HG03196 (cell line): ENCODE data around the gene ZNF516.

ENCODE experiments used
- ATAC-seq: cut with Tn5 transposase; IDR thresholded peaks from one replicate; pipeline ENCODE4 v1.9.1; 2021; ENCODE audit not compliant: unreplicated experiment

ZNF516 gene

DNA sequence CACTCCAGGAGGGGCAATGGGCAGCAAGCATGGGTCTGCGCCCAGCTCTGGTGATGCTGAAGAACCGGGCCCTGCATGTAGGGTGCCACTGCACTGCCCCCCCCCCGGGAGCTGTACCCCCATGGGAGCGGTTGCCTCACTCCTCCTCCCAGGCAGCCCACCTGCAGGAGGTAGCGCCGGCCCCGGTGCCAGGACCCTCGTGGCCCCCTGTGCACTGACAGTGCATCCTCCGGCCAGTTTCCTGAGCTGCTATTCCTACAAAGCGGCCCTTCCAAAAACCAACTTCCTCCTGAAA is 109.4 kb downstream of the ZNF516 start:
- no peak for ATAC-seq

GRCh38 chr18:76384861-76385680 is 110.0 kb downstream of the ZNF516 start:
- ATAC-seq: no peak

DNA sequence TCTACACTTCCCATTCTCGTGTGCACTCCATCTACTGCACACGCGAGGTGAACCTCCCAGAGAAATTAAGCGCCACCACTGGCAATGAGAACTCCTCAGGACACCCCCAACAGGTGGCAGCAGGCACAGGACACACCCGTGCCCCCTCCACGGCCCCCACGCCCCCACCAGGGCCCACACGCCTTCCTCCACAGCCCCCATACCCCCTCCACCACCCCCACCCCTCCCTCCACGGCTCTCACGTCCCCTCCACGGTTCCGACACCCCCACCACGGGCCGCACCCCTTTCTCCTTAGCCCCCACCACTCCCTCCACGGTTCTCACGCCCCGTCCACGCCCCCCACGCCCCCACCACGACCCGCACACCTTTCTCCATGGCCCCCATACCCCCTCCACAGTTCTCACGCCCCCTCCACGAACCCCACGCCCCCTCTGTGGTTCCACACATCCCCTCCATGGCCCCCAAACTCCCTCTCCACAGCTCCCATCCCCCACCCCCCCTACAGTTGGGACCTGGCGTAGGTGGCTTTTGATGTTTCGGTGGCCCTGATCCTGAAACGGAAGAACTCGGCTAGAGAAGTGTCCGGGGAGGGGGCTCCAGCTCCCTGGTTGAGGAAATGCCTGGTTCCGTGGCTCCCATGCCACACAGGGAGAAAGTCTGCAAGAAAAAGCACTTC is 110.8 kb downstream of the ZNF516 start:
- ATAC-seq: no peak

- ATAC-seq: no peak
Observed at GRCh38 chr18:76383636-76384035, 111.4 kb downstream of the ZNF516 start.

DNA sequence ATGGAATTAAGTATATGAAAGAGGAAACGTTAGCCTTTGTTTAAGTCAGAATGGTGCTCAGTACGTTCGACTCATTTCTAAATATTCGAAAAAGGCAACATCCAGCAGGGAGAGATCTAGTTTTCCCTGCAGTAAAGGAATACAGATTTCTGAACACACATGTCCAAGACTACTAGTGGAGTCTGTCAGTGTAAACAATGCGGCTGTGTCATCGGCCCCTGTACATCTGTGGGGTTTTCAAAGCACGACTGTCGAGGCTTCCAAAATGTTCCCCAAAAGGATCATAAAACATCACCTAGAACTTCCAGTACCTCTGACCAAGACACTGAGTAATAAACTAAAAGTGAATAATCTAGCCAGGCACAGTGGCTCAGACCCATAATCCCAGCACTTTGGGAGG is 112.8 kb downstream of the ZNF516 start:
- ATAC-seq: no peak

DNA sequence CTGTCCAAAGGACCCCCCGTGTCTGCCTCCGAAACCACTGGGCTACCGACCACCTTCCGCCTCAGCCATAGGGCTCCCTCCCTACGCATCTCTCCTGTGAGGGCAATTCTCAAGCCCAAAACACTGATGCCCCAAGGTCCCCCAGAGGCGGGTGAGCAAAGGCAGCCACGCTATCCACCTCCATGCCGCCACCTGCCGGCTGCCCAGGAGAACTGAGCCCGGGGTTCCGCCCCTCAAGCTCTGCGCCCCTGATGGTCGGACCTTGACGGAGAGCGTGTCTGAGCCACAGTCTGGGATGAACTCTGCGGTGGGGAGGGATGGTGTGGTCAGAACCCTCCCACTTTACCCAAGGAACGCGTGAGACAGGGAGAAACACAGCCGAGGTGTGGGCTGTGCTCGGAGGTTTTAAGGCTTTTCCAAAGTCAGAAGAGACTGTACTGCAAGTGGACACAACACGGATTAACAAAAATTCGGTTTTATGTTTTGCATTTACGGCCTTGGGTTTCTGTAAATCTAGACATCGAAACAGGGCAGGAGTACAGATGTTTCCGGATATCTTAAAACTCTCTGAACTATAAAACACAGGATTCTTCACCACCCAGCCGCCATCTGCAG is 114.1 kb downstream of the ZNF516 start:
- ATAC-seq: no peak

GRCh38 chr18:76380127-76380729 is 114.8 kb downstream of the ZNF516 start:
- no peak for ATAC-seq

DNA sequence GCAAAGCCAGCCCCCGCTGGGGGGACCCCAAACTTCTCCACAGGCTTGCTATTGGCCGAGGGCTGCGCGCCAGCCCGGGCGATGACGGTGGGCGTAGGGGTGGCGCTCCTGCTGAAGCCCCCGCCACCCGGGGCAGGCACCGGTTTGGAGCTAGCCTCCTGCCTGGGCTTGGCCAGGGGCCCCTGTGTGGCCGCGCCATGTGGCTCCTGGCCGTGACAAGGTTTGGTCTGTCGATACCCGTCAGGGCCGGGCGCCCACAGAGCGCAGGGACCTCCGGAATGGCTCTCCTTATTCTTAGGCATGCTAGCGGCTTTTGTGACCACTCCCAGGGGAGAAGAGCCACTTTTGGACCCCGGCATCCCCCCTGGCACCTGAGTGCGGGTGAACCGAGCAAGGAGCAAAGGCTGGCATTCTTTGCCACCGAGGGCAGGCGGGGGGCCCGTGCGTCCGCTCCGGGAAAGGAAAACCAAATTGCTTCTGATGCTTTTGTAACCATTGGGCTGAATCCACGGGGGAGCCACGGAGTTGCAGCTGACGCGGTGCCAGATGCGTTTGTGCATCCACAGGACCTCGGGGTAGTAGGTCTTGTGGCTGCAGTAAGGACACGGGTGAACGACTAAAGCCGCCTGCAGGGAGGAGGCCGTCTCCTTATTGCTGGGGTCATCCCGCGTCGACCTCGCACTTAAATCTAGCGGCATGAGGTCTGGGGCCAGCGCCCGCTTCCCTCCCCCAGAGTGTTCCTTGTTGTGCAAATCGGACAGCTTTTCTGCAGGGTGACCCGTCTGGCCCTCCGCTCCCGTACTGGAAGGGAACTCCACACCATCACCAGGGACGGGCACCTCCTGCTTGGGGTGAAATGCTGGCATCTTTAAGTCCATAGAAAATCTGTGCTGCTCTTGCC is 115.6 kb downstream of the ZNF516 start:
- no peak for ATAC-seq

DNA sequence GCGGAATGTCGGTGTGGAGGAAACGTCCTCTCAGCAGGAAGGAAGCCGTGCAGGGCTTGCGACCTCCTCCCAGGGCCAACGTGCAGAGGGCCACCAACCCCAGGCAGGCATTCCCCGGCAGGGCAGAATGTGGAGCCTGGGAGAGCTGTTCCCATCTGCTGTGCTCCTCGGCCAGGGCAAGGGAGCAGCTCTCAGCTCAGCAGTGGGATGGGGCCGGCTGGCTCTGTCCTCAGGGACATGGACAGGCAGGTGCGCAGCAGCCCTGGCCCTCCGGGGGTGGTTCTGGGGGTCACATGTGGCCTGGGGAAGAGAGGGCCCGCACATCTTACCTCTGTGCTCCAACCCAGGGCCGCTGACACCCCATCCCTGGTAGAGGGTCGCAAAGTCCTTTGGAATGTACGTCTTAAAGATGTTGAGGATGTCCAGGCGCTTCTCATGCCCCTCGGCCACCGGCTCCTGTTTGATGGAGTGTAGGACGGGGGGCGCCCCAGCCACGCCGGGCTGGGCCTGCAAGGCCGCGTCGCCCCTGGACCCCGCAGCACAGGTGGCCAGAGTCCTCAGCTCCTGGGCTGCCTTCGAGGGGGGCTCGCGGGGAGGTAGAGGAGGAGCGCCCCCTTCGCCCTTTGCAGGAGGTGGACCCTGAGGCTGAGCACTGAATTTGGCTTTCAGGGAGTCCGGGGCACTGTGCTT is 116.4 kb downstream of the ZNF516 start:
- ATAC-seq: no peak

- no peak for ATAC-seq
Observed at GRCh38 chr18:76377359-76377756, 117.7 kb downstream of the ZNF516 start.

GRCh38 chr18:76376668-76377358 is 118.2 kb downstream of the ZNF516 start:
- no peak for ATAC-seq

DNA sequence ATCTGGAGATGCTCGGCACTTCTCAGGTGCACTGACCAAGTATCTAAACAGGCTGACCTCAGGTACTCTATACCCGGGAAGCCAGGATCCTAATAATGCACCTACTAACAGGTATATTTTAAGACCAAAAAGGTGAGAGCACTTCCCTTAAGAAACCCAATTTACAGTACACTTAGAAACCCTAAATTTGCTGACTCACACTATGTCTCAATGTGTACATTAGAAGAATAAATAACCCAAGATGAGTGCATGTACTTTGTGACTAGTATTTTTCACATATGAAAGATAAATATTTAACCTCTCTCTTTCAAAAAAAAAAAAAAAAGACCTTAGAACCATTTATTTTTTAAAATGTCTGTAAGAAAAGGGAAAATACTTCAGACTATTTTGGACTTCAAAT is 118.8 kb downstream of the ZNF516 start:
- no peak for ATAC-seq

DNA sequence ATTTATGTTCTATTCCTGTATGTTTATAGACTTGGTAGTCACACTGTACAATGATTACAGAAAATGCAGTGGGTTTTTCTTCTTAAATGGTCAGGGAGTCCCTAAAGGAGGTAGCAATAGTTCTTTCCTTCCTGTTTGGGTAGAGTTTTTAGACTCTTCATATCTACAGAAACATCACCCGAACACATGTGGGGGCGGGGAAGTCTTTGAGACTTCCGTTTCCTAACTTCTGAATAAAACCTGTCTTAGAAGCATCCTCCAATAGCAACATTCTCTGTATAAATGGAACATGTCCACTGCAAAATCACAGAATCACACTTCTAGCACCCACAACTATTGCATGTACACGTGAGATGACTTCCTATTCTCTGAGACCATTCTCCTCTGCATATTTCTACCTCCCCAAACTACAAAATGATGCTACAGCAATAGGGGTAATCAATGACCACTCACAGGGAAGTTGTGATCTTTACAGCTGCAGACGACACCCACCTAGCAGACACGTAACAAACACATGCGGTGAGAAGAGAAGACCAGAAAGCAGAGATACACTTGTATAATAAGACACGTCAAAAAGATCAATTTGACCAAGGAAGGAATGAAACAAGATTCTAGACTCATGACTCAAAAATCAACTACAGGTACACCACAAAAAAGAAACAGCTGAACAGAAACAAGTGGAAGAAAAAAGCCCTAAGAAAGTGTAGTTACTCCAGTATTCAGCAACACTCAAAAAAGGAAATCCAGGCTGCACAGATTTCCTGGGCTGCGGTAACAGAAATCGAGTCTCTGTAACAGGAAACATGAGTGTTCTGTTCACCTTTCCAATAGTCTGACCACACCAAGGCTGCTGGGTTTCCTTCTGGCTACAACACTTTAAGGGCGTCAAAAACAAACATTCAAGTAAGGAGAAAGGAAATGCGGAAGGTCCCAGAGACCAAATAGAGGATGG is 120.4 kb downstream of the ZNF516 start:
- ATAC-seq: peak; percentile 73

- ATAC-seq: no peak
Observed at GRCh38 chr18:76373297-76373696, 121.7 kb downstream of the ZNF516 start.

GRCh38 chr18:76371301-76372203 is 123.5 kb downstream of the ZNF516 start:
- ATAC-seq: no peak

GRCh38 chr18:76370686-76371085 is 124.4 kb downstream of the ZNF516 start:
- ATAC-seq: no peak

- no peak for ATAC-seq
Observed at GRCh38 chr18:76370201-76370600, 124.8 kb downstream of the ZNF516 start.

DNA sequence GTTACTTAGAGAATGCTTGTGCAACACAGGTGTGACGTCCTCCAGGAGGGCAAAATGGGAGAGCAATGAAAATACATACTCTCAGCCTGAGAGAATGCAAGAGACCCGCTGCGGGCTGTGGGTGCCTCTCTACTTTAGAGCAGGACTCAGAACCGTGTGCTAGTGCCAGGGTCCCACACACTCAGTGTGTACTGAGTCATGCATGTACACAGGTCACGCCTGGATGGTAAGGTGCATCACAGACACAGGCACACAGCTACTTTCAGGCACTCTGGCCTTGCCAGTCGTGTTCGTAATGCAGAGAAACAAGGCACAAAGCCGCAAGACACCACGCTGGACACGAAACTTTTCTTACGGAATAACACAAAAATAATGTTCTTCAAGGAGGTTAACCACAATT is 125.3 kb downstream of the ZNF516 start:
- ATAC-seq: no peak
